Pancreas (tissue), 10 donors: ENCODE results near the gene ASTL. TPM values are rescaled to one million over a fixed set of nuclear protein-coding genes. Genes with fewer than 3 reads are reported as not detected.

Experiments
- ATAC-seq, 4 donors: fragments of 200-7000 bp; cut with Tn5 transposase; one replicate each; pipeline versions ENCODE4 v1.8.0 to v1.9.1; 2020; ENCODE audit warnings: mild to moderate bottlenecking in 4 of 4, moderate library complexity in 4 of 4
- DNase-seq, 6 donors: peaks; one replicate each; pipeline ENCODE4 v3.0.0-alpha.2; 2020
- FAIRE-seq: peaks from 2 replicates; lab custom pipeline; 2012; peaks lifted over from hg19 to GRCh38; lab: Jason Lieb, UNC
- H3K27ac ChIP-seq, 4 donors: fragments of 200-600 bp; sonication (generic); 1 replicate in 3 of 4; 2 replicates in 1 of 4; pipeline versions ENCODE4 v1.5.0 to v1.8.0; 2020
- H3K27me3 ChIP-seq, 4 donors: fragments of 200-600 bp; one replicate each; pipeline ENCODE4 v1.8.0; 2021
- H3K36me3 ChIP-seq, 3 donors: fragments of 200-600 bp; sonication (generic) in 1 of 3; one replicate each; pipeline versions ENCODE4 v1.5.0 to v1.8.0; 2020 to 2021
- H3K4me1 ChIP-seq, 3 donors: fragments of 200-600 bp; one replicate each; pipeline ENCODE4 v1.8.0; 2021
- H3K4me3 ChIP-seq, 4 donors: fragments of 200-600 bp; sonication (generic) in 2 of 4; one replicate each; pipeline versions ENCODE4 v1.5.0 to v1.8.0; 2020 to 2021
- H3K9me3 ChIP-seq, 4 donors: fragments of 200-600 bp; one replicate each; pipeline ENCODE4 v1.8.0; 2021
- CTCF ChIP-seq, 4 donors: fragments of 200-600 bp; sonication (generic) in 3 of 4; IDR thresholded peaks; one replicate each; pipeline versions ENCODE4 v1.5.0 to v1.8.0; 2021; ENCODE audit warnings: antibody characterized with exemption in 4 of 4
- WGBS, 2 donors: extraction: QIAGEN DNeasy Blood & Tissue Kit; methylation state at CpG; one replicate each; pipeline ENCODE4 v1.1.7; 2013; 5-methylcytosine and 5-hydroxymethylcytosine counted together
- intact Hi-C, 3 donors: fragments of 100-400 bp; cut with DNase I; formaldehyde crosslinking; loops; one replicate each; pipeline versions ENCODE4 v1.11.1 to v1.14.2; 2022
- polyA plus RNA-seq, 2 donors: library from polyadenylated mRNA; stranded (reverse); fragments of 200-250 nt; gene quantifications; one replicate each; pipeline ENCODE4 v1.2.3, GENCODE V29; 2013
- total RNA-seq, 6 donors: library from RNA; stranded (reverse); fragmentation: NEBNext Ultra II Directional in 4 of 6; extraction: Animal tissue kit (Norgen Biotek cat#: 25700) in 4 of 6; gene quantifications; one replicate each; pipeline versions ENCODE4 v1.2.1 to v1.2.4, GENCODE V29; 2021 to 2023
- donor health status: healthy with polysubstance abuse.
- donor health status: DM: no; HTN: no; CAD: no; lungs with moderate emphysema.
- donor health status: DM: no; HTN: no; CAD: no.
- donor health status: control.
- donor health status: control.
- donor health status: Bipolar disorder and iron deficiency.
- donor health status: DM: yes; HTN: yes; CAD: no.
- donor health status: DM: no; HTN: no; CAD: no.
- donor health status: DM: no; HTN: no; CAD: no.
- donor health status: DM: yes; HTN: yes; CAD: no.

Gene ASTL
- total and polyA plus RNA-seq, 8 donors: 0.14 TPM; not detected in 7

- DNase-seq: peak in 1 of 6 donors; percentile 2
- FAIRE-seq: no peak
- no peak for TF ChIP-seq CTCF (IDR thresholded peaks at IDR 0.05)
- no peak overlapping the region for H3K27ac ChIP-seq
- intact Hi-C loops: no loop called here
- no peaks in the 10 kb centered on the region for H3K4me1 ChIP-seq
- no peak for ATAC-seq
- H3K9me3 ChIP-seq: no peaks in the 10 kb centered on the region
- no peaks in the 10 kb centered on the region for H3K27me3 ChIP-seq
- no peak overlapping the region for H3K4me3 ChIP-seq
- H3K36me3 ChIP-seq: no peaks in the 10 kb centered on the region
- WGBS, 2 donors: 53 to 67% methylated on average over 7 of the region's 7 CpGs
Observed at GRCh38 chr2:96097951-96098823, 40.1 kb downstream of the ASTL start.

GRCh38 chr2:96097441-96097840 lies 40.9 kb downstream of the ASTL start:
- FAIRE-seq: no peak
- no peak for TF ChIP-seq CTCF (IDR thresholded peaks at IDR 0.05)
- no peak for ATAC-seq
- intact Hi-C loops: no loop called here
- Histone ChIP-seq H3K27ac (no peak overlapping the region), H3K27me3 (no peaks in the 10 kb centered on the region), H3K36me3 (no peaks in the 10 kb centered on the region), H3K4me1 (no peaks in the 10 kb centered on the region), H3K9me3 (no peaks in the 10 kb centered on the region), H3K4me3 (no peak overlapping the region)
- 68 to 84% methylated on average over 5 of the region's 5 CpGs for WGBS, 2 donors
- no peak for DNase-seq

GRCh38 chr2:96095116-96095636 lies 43.1 kb downstream of the ASTL start:
- intact Hi-C loops: no loop called here
- FAIRE-seq (no peak), DNase-seq (no peak), ATAC-seq (no peak)
- Histone ChIP-seq H3K27ac (no peak overlapping the region), H3K4me1 (peaks cover 0 to 6% (median 0%) of the 10 kb centered on the region in 3 donors), H3K9me3 (no peaks in the 10 kb centered on the region), H3K36me3 (no peaks in the 10 kb centered on the region), H3K27me3 (no peaks in the 10 kb centered on the region), H3K4me3 (no peak overlapping the region)
- no peak for TF ChIP-seq CTCF (IDR thresholded peaks at IDR 0.05)
- WGBS, 2 donors: 59 to 63% methylated on average over 7 of the region's 7 CpGs

- H3K4me3 ChIP-seq: no peak overlapping the region
- no peak for FAIRE-seq
- no peak overlapping the region for H3K27ac ChIP-seq
- intact Hi-C loops: no loop called here
- TF ChIP-seq CTCF (IDR thresholded peaks at IDR 0.05): no peak
- no peaks in the 10 kb centered on the region for H3K36me3 ChIP-seq
- WGBS, 2 donors: 93 to 95% methylated on average over 4 of the region's 4 CpGs
- no peaks in the 10 kb centered on the region for H3K27me3 ChIP-seq
- DNase-seq: no peak
- no peak for ATAC-seq
- no peaks in the 10 kb centered on the region for H3K9me3 ChIP-seq
- peaks cover 0 to 6% (median 0%) of the 10 kb centered on the region in 3 donors for H3K4me1 ChIP-seq
Observed at GRCh38 chr2:96093528-96093927, 44.8 kb downstream of the ASTL start.

GRCh38 chr2:96092951-96093350 lies 45.4 kb downstream of the ASTL start:
- peaks cover 0 to 6% (median 0%) of the 10 kb centered on the region in 3 donors for H3K4me1 ChIP-seq
- DNase-seq: peak in 1 of 6 donors; percentile 19
- 89 to 100% methylated on average over 3 of the region's 3 CpGs for WGBS, 2 donors
- no peak overlapping the region for H3K4me3 ChIP-seq
- no peak for ATAC-seq
- TF ChIP-seq CTCF (IDR thresholded peaks at IDR 0.05): no peak
- intact Hi-C loops: no loop called here
- H3K27ac ChIP-seq: no peak overlapping the region
- FAIRE-seq: no peak
- H3K9me3 ChIP-seq: no peaks in the 10 kb centered on the region
- no peaks in the 10 kb centered on the region for H3K36me3 ChIP-seq
- no peaks in the 10 kb centered on the region for H3K27me3 ChIP-seq
